GM23338 (cell line): ENCODE results near the gene TLCD5. TPM values are rescaled to one million over a fixed set of nuclear protein-coding genes. Genes with fewer than 3 reads are reported as not detected.
A peak's percentile ranks its signal among the peaks of the same experiment; 100 is the strongest.

ENCODE experiments used
- ATAC-seq: fragments of 200-7000 bp; cut with Tn5 transposase; 3 replicates; pipeline ENCODE4 v1.9.1; 2020
- DNase-seq: peaks from one replicate; pipeline ENCODE4 v3.0.0-alpha.2; 2015; ENCODE audit warnings: low spot score
- H2AFZ ChIP-seq: fragments of 200-600 bp; sonication (generic); 2 replicates; pipeline ENCODE4 v1.8.0; 2016; ENCODE audit warnings: antibody characterized with exemption, mild to moderate bottlenecking, moderate library complexity
- H3F3A ChIP-seq: fragments of 200-600 bp; sonication (generic); replicated peaks from 2 replicates; pipeline ENCODE4 v1.8.0; 2017; ENCODE audit warnings: antibody characterized with exemption, mixed run types, low read depth
- H3K27ac ChIP-seq: fragments of 200-600 bp; sonication (generic); 2 replicates; pipeline ENCODE4 v1.6.1; 2016; ENCODE audit warnings: low read depth
- H3K27me3 ChIP-seq: fragments of 200-600 bp; sonication (generic); 2 replicates; pipeline ENCODE4 v1.8.0; 2016; ENCODE audit warnings: mild to moderate bottlenecking, mixed run types, moderate library complexity; ENCODE audit not compliant: insufficient read depth
- H3K36me3 ChIP-seq: fragments of 200-600 bp; sonication (generic); 2 replicates; pipeline ENCODE4 v1.8.0; 2016; ENCODE audit warnings: mild to moderate bottlenecking; ENCODE audit not compliant: insufficient read depth
- H3K4me1 ChIP-seq: fragments of 200-600 bp; sonication (generic); 2 replicates; pipeline ENCODE4 v1.8.0; 2016; ENCODE audit warnings: mild to moderate bottlenecking, moderate library complexity; ENCODE audit not compliant: insufficient read depth
- H3K4me2 ChIP-seq: fragments of 200-600 bp; sonication (generic); 2 replicates; pipeline ENCODE4 v1.7.1; 2017; ENCODE audit warnings: mixed run types
- H3K4me3 ChIP-seq: fragments of 200-600 bp; sonication (generic); 2 replicates; pipeline ENCODE4 v1.6.1; 2016; ENCODE audit warnings: mixed run types
- H3K79me2 ChIP-seq: fragments of 200-600 bp; sonication (generic); replicated peaks from 2 replicates; pipeline ENCODE4 v1.8.0; 2017; ENCODE audit warnings: mild to moderate bottlenecking; ENCODE audit not compliant: insufficient read depth
- H3K9me2 ChIP-seq: fragments of 200-600 bp; sonication (generic); 2 replicates; pipeline ENCODE4 v1.8.0; 2017; ENCODE audit not compliant: insufficient read depth
- H4K20me1 ChIP-seq: fragments of 200-600 bp; sonication (generic); replicated peaks from 2 replicates; pipeline ENCODE4 v1.8.0; 2017; ENCODE audit warnings: mild to moderate bottlenecking; ENCODE audit not compliant: insufficient read depth
- H3K27ac Mint-ChIP-seq: 2 replicates; pipeline ENCODE4 v1.8.0; 2020; ENCODE audit warnings: inconsistent platforms, mild to moderate bottlenecking, moderate library complexity, mixed read lengths
- H3K27me3 Mint-ChIP-seq: 3 replicates; pipeline ENCODE4 v1.8.0; 2022; ENCODE audit warnings: low read depth, mild to moderate bottlenecking, moderate library complexity, mixed read lengths, inconsistent platforms; ENCODE audit not compliant: insufficient read depth, poor library complexity
- H3K36me3 Mint-ChIP-seq: 3 replicates; pipeline ENCODE4 v1.8.0; 2021; ENCODE audit warnings: low read depth, mild to moderate bottlenecking, inconsistent platforms, moderate library complexity, mixed read lengths
- H3K4me1 Mint-ChIP-seq: 3 replicates; pipeline ENCODE4 v1.8.0; 2020; ENCODE audit warnings: mild to moderate bottlenecking, inconsistent platforms, mixed read lengths
- H3K4me3 Mint-ChIP-seq: 3 replicates; pipeline ENCODE4 v1.8.0; 2021; ENCODE audit warnings: moderate library complexity, mild to moderate bottlenecking, inconsistent platforms, mixed read lengths
- H3K9me3 Mint-ChIP-seq: 3 replicates; pipeline ENCODE4 v1.8.0; 2020; ENCODE audit warnings: moderate library complexity, mild to moderate bottlenecking, inconsistent platforms, mixed read lengths
- CREB1 ChIP-seq: fragments of 250-450 bp; sonication (Bioruptor Pico); IDR thresholded peaks from 2 replicates; pipeline ENCODE4 v1.5.0; 2020; ENCODE audit warnings: low read depth, mild to moderate bottlenecking, moderate library complexity
- EZH2phosphoT487 ChIP-seq: fragments of 200-600 bp; sonication (generic); IDR thresholded peaks from one replicate; pipeline ENCODE4 v1.8.1; 2018; ENCODE audit warnings: antibody characterized with exemption; ENCODE audit not compliant: unreplicated experiment
- NANOG ChIP-seq: IDR thresholded peaks from 2 replicates; pipeline ENCODE4 v1.6.1; 2016; ENCODE audit warnings: antibody characterized with exemption, borderline replicate concordance
- polyA plus RNA-seq: library from polyadenylated mRNA; unstranded; fragments of >200 nt; fragmentation: Nextera tagmentation; extraction: Ambion mirVana; gene quantifications from 2 replicates; pipeline ENCODE4 v1.2.1, GENCODE V29; 2016
- total RNA-seq: library from RNA; depleted of rRNA; stranded (reverse); fragments of >200 nt; shearing (Covaris generic); gene quantifications from 2 replicates; pipeline ENCODE4 v1.2.3, GENCODE V29; 2014
- TF ChIP-seq, protein P1 (sequence below): fragments of 250-450 bp; sonication (Bioruptor Pico); IDR thresholded peaks from 2 replicates; pipeline ENCODE4 v1.5.0; 2020; ENCODE audit warnings: mild to moderate bottlenecking, moderate library complexity

Gene TLCD5
- total and polyA plus RNA-seq, 2 experiments from 2014 or later: 5.2 to 10.0 TPM

DNA sequence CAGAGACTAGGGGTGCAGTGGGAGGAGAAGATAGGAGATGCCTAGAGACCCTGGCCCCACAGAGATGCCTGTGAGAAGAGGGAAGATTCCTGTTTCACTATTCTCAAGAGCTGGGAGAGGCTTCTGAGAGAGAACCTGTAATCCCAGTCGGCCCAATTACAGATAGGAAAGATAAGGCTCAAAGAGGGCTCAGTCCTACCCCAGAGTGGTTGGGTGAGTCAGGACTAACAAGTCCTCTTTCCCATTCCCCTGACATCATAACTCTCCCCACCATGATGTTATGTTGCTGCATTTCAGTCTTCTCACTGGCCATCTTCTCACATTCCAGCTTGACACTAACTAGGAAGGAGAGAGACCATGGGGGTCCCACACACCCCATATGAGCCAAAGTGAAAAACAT is 29.0 kb downstream of the TLCD5 start (continued):
- TF ChIP-seq, protein P1, sequence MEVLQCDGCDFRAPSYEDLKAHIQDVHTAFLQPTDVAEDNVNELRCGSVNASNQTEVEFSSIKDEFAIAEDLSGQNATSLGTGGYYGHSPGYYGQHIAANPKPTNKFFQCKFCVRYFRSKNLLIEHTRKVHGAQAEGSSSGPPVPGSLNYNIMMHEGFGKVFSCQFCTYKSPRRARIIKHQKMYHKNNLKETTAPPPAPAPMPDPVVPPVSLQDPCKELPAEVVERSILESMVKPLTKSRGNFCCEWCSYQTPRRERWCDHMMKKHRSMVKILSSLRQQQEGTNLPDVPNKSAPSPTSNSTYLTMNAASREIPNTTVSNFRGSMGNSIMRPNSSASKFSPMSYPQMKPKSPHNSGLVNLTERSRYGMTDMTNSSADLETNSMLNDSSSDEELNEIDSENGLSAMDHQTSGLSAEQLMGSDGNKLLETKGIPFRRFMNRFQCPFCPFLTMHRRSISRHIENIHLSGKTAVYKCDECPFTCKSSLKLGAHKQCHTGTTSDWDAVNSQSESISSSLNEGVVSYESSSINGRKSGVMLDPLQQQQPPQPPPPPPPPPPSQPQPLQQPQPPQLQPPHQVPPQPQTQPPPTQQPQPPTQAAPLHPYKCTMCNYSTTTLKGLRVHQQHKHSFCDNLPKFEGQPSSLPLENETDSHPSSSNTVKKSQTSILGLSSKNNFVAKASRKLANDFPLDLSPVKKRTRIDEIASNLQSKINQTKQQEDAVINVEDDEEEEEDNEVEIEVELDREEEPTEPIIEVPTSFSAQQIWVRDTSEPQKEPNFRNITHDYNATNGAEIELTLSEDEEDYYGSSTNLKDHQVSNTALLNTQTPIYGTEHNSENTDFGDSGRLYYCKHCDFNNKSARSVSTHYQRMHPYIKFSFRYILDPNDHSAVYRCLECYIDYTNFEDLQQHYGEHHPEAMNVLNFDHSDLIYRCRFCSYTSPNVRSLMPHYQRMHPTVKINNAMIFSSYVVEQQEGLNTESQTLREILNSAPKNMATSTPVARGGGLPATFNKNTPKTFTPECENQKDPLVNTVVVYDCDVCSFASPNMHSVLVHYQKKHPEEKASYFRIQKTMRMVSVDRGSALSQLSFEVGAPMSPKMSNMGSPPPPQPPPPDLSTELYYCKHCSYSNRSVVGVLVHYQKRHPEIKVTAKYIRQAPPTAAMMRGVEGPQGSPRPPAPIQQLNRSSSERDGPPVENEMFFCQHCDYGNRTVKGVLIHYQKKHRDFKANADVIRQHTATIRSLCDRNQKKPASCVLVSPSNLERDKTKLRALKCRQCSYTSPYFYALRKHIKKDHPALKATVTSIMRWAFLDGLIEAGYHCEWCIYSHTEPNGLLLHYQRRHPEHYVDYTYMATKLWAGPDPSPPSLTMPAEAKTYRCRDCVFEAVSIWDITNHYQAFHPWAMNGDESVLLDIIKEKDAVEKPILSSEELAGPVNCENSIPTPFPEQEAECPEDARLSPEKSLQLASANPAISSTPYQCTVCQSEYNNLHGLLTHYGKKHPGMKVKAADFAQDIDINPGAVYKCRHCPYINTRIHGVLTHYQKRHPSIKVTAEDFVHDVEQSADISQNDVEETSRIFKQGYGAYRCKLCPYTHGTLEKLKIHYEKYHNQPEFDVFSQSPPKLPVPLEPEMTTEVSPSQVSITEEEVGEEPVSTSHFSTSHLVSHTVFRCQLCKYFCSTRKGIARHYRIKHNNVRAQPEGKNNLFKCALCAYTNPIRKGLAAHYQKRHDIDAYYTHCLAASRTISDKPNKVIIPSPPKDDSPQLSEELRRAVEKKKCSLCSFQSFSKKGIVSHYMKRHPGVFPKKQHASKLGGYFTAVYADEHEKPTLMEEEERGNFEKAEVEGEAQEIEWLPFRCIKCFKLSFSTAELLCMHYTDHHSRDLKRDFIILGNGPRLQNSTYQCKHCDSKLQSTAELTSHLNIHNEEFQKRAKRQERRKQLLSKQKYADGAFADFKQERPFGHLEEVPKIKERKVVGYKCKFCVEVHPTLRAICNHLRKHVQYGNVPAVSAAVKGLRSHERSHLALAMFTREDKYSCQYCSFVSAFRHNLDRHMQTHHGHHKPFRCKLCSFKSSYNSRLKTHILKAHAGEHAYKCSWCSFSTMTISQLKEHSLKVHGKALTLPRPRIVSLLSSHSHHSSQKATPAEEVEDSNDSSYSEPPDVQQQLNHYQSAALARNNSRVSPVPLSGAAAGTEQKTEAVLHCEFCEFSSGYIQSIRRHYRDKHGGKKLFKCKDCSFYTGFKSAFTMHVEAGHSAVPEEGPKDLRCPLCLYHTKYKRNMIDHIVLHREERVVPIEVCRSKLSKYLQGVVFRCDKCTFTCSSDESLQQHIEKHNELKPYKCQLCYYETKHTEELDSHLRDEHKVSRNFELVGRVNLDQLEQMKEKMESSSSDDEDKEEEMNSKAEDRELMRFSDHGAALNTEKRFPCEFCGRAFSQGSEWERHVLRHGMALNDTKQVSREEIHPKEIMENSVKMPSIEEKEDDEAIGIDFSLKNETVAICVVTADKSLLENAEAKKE (CRISPR knock-in tag): no peak

DNA sequence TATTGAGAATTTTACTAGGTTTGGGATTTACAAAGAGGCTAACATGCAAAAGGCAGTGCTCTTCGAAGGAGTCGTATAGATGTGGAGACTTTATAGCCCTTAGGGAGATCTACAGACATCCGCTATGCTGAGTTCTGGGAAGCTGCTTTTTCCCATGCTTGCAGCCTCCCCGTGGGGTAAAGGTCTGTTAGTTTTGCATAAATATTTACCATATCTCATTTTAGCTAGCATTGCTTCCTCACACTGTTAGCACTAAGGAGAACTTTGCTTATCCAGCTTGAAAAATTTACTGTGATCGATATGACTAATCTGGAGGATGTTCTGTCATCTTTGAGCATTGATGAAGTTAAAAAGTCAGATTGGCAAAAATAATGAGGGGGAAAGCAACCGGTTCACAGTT is 29.7 kb downstream of the TLCD5 start:
- Histone ChIP-seq H3K4me1 (no peaks in the 10 kb centered on the region), H3K4me2 (no peak overlapping the region), H3K36me3 (no peaks in the 10 kb centered on the region), H3K27ac (no peak overlapping the region), H3K79me2 (peaks cover 90% of the 10 kb centered on the region), H3K27me3 (no peaks in the 10 kb centered on the region), H3K9me2 (peaks cover 8% of the 10 kb centered on the region; the same call in 1 of the 2 replicates), H4K20me1 (no peaks in the 10 kb centered on the region; the same call in 1 of the 2 replicates), H3K4me3 (no peak overlapping the region), H2AFZ (no peak overlapping the region), H3F3A (no peaks in the 10 kb centered on the region)
- no peak for DNase-seq
- Mint-ChIP-seq H3K9me3 (peaks cover under 1% of the 10 kb centered on the region; the same call in 1 of the 3 replicates), H3K27ac (no peak overlapping the region; the same call in 1 of the 2 replicates), H3K27me3 (peaks cover 2% of the 10 kb centered on the region), H3K4me3 (no peak overlapping the region), H3K4me1 (peaks cover 25% of the 10 kb centered on the region), H3K36me3 (peaks cover 4% of the 10 kb centered on the region; the same call in 2 of the 3 replicates)
- TF ChIP-seq EZH2phosphoT487: no peak
- TF ChIP-seq CREB1 (CRISPR knock-in tag): no peak
- no peak for TF ChIP-seq NANOG
- ATAC-seq: peak; percentile 54

DNA sequence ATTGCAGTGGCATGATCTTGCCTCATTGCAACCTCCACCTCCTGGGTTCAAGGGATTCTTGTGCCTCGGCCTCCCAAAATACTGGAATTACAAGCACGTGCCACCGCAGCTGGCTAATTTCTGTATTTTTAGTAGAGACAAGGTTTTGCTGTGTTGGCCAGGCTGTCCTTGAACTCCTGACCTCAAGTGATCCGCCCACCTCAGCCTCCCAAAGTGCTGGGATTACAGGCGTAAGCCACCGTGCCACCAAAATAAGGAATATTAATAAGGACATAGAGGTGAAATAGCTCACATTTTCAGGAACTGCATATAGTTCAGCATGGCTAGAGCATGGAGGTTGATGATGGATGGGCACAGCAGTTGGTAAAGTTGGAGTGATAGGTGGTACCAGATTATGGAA is 32.5 kb downstream of the TLCD5 start:
- no peaks in the 10 kb centered on the region for H3F3A ChIP-seq
- H3K36me3 ChIP-seq: no peaks in the 10 kb centered on the region
- ATAC-seq (no peak), DNase-seq (no peak)
- Mint-ChIP-seq H3K36me3 (peaks cover 11% of the 10 kb centered on the region; the same call in 2 of the 3 replicates), H3K4me1 (peaks cover 22% of the 10 kb centered on the region), H3K4me3 (no peak overlapping the region), H3K9me3 (peaks cover 7% of the 10 kb centered on the region; the same call in 2 of the 3 replicates), H3K27ac (no peak overlapping the region), H3K27me3 (no peaks in the 10 kb centered on the region)
- peaks cover 7% of the 10 kb centered on the region; the same call in 1 of the 2 replicates for H4K20me1 ChIP-seq
- no peaks in the 10 kb centered on the region for H3K4me1 ChIP-seq
- no peak overlapping the region for H2AFZ ChIP-seq
- no peak overlapping the region for H3K27ac ChIP-seq
- H3K27me3 ChIP-seq: no peaks in the 10 kb centered on the region
- TF ChIP-seq NANOG: no peak
- peaks cover 8% of the 10 kb centered on the region; the same call in 1 of the 2 replicates for H3K9me2 ChIP-seq
- H3K79me2 ChIP-seq: peaks cover 96% of the 10 kb centered on the region
- no peak overlapping the region for H3K4me3 ChIP-seq
- no peak overlapping the region for H3K4me2 ChIP-seq
